HepG2 (cell line): ENCODE measurements around the gene MND1. TPM values are rescaled to one million over a fixed set of nuclear protein-coding genes. Genes with fewer than 3 reads are reported as not detected.

Experiments used
- ATAC-seq: fragments of 200-7000 bp; cut with Tn5 transposase; 3 replicates; pipeline ENCODE4 v1.9.1; 2020; ENCODE audit warnings: mild to moderate bottlenecking, moderate library complexity
- BruUV-seq: library from RNA; stranded (reverse); fragments of 400-500 nt; replicated peaks from 2 replicates; lab custom pipeline; 2021; lab: Mats Ljungman, UMichigan
- CTCF ChIA-PET: fragments of 300-600 bp; formaldehyde crosslinking; extraction: SDS; loops from one replicate; lab custom pipeline; 2021; ENCODE audit warnings: low total read pairs, inconsistent platforms, low intra/inter-chr PET ratio; lab: Yijun Ruan, JAX
- POLR2A ChIA-PET: fragments of 350-600 bp; sonication (Branson Sonifier 250); formaldehyde crosslinking; loops from one replicate; lab custom pipeline; 2020; ENCODE audit warnings: antibody characterized with exemption, inconsistent platforms; lab: Yijun Ruan, JAX
- DNase-seq: peaks from one replicate; pipeline ENCODE4 v3.0.0-alpha.2; 2015; ENCODE audit warnings: low spot score
- FAIRE-seq: peaks from 3 replicates; lab custom pipeline; 2011; peaks lifted over from hg19 to GRCh38; lab: Jason Lieb, UNC
- H2AFZ ChIP-seq: one replicate; pipeline ENCODE4 v1.6.1; 2011; ENCODE audit warnings: low read length, inconsistent platforms
- H3K27ac ChIP-seq: fragments of 300-600 bp; 3 replicates; pipeline ENCODE4 v1.8.0; 2011; ENCODE audit warnings: mixed run types, mild to moderate bottlenecking, mixed read lengths, low read length, inconsistent platforms; ENCODE audit not compliant: insufficient read depth; ENCODE audit errors: extremely low read length
- H3K27me3 ChIP-seq, 2 experiments: fragments of 200-600 bp in 1 of 2; 2 replicates in 1 of 2; 3 replicates in 1 of 2; pipeline versions ENCODE4 v1.6.0 to v1.8.0; 2011; ENCODE audit warnings: low read length in 2 of 2, mild to moderate bottlenecking in 2 of 2, moderate library complexity in 2 of 2, inconsistent platforms in 1 of 2; ENCODE audit not compliant: insufficient read depth in 2 of 2, control insufficient read depth in 1 of 2
- H3K36me3 ChIP-seq, 2 experiments: fragments of 200-600 bp in 1 of 2; replicated peaks in 1 of 2; 2 replicates in 1 of 2; 3 replicates in 1 of 2; pipeline versions ENCODE4 v1.5.1 to v1.8.0; 2011; ENCODE audit warnings: low read length in 2 of 2, inconsistent platforms in 1 of 2; ENCODE audit not compliant: insufficient read depth in 2 of 2, control insufficient read depth in 1 of 2
- H3K4me1 ChIP-seq: 2 replicates; pipeline ENCODE4 v1.5.1; 2012; ENCODE audit warnings: low read length, inconsistent platforms; ENCODE audit not compliant: insufficient read depth
- H3K4me2 ChIP-seq: 2 replicates; pipeline ENCODE4 v1.6.0; 2011; ENCODE audit warnings: low read depth, low read length, inconsistent platforms
- H3K4me3 ChIP-seq, 3 experiments: fragments of 200-600 bp in 1 of 3; sonication (generic), shearing (Covaris generic) in 1 of 3; replicated peaks in 1 of 3; 2 replicates each; pipeline ENCODE4 v1.5.1; 2011 to 2016; ENCODE audit warnings: low read length in 3 of 3, inconsistent platforms in 2 of 3, low read depth in 2 of 3, mild to moderate bottlenecking in 2 of 3, control low read depth in 1 of 3, mixed read lengths in 1 of 3; ENCODE audit not compliant: insufficient read depth in 1 of 3
- H3K79me2 ChIP-seq: one replicate; pipeline ENCODE4 v1.6.1; 2011; ENCODE audit warnings: low read length, inconsistent platforms; ENCODE audit not compliant: insufficient read depth
- H3K9ac ChIP-seq: 2 replicates; pipeline ENCODE4 v1.6.0; 2011; ENCODE audit warnings: mild to moderate bottlenecking, low read depth, low read length, inconsistent platforms; ENCODE audit not compliant: insufficient read depth
- H3K9me3 ChIP-seq: 2 replicates; pipeline ENCODE4 v1.5.1; 2012; ENCODE audit warnings: mild to moderate bottlenecking, low read length
- H4K20me1 ChIP-seq: 2 replicates; pipeline ENCODE4 v1.6.0; 2011; ENCODE audit warnings: inconsistent platforms, mild to moderate bottlenecking, low read length, moderate library complexity; ENCODE audit not compliant: insufficient read depth
- FLYWCH1 ChIP-seq: sonication (generic); formaldehyde crosslinking; IDR thresholded peaks from 2 replicates; pipeline ENCODE4 v1.8.1; 2023; ENCODE audit warnings: mild to moderate bottlenecking, missing genetic modification reagents
- HNRNPLL ChIP-seq: fragments of 200-400 bp; formaldehyde crosslinking; IDR thresholded peaks from 2 replicates; pipeline ENCODE4 v1.6.1; 2017; ENCODE audit warnings: mild to moderate bottlenecking, low read depth, low read length; ENCODE audit not compliant: poor library complexity, severe bottlenecking
- KDM2A ChIP-seq: sonication (generic); formaldehyde crosslinking; IDR thresholded peaks from 2 replicates; pipeline ENCODE4 v1.4.0; 2020; ENCODE audit warnings: low read depth, missing genetic modification reagents, borderline replicate concordance
- KDM4B ChIP-seq: sonication (generic); formaldehyde crosslinking; IDR thresholded peaks from 2 replicates; pipeline ENCODE4 v1.4.0; 2020; ENCODE audit warnings: missing genetic modification reagents
- KDM6A ChIP-seq: IDR thresholded peaks from 2 replicates; pipeline ENCODE4 v1.6.1; 2016; ENCODE audit warnings: low read depth
- MAFK ChIP-seq, 2 experiments: IDR thresholded peaks in 1 of 2; conservative IDR thresholded peaks in 1 of 2; 2 replicates each; pipeline ENCODE4 v1.6.1; 2011; ENCODE audit warnings: improper control_type of control experiment in 2 of 2, low read length in 2 of 2
- SALL2 ChIP-seq: sonication (generic); formaldehyde crosslinking; IDR thresholded peaks from 2 replicates; pipeline ENCODE4 v1.8.1; 2023; ENCODE audit warnings: mild to moderate bottlenecking, missing genetic modification reagents, inconsistent platforms
- U2AF1 ChIP-seq: fragments of 200-400 bp; formaldehyde crosslinking; optimal IDR thresholded peaks from 2 replicates; pipeline ENCODE3; 2017; ENCODE audit warnings: mild to moderate bottlenecking, low read depth, low read length
- ZNF160 ChIP-seq: sonication (generic); formaldehyde crosslinking; IDR thresholded peaks from 2 replicates; pipeline ENCODE4 v1.8.0; 2022; ENCODE audit warnings: mild to moderate bottlenecking, inconsistent platforms, missing genetic modification reagents
- ZNF235 ChIP-seq: sonication (generic); formaldehyde crosslinking; IDR thresholded peaks from 2 replicates; pipeline ENCODE4 v1.8.1; 2023; ENCODE audit warnings: mild to moderate bottlenecking, missing genetic modification reagents, borderline replicate concordance
- ZNF550 ChIP-seq: sonication (generic); formaldehyde crosslinking; IDR thresholded peaks from 2 replicates; pipeline ENCODE4 v1.4.0; 2020; ENCODE audit warnings: mild to moderate bottlenecking, missing genetic modification reagents, borderline replicate concordance
- ZNF607 ChIP-seq: sonication (generic); formaldehyde crosslinking; IDR thresholded peaks from 2 replicates; pipeline ENCODE4 v1.5.1; 2020; ENCODE audit warnings: missing genetic modification reagents, mild to moderate bottlenecking, borderline replicate concordance
- ZNF891 ChIP-seq: sonication (generic); formaldehyde crosslinking; IDR thresholded peaks from 2 replicates; pipeline ENCODE4 v1.5.0; 2020; ENCODE audit warnings: mild to moderate bottlenecking, missing genetic modification reagents
- WGBS: methylation state at CpG from one replicate; pipeline ENCODE4 v1.1.6; 2017; ENCODE audit warnings: low lambda C conversion rate; 5-methylcytosine and 5-hydroxymethylcytosine counted together
- in situ Hi-C: cut with HindIII; loops from 2 replicates; pipeline ENCODE4 v1.10.0; 2017; ENCODE audit warnings: low pct_unique_long_range_greater_than_20kb; ENCODE audit not compliant: extremely low pct_ligation_motif_present
- intact Hi-C: fragments of 100-400 bp; cut with micrococcal nuclease; formaldehyde crosslinking; loops from one replicate; pipeline ENCODE4 v1.10.0; 2022; ENCODE audit not compliant: unreplicated experiment
- polyA plus RNA-seq, 8 experiments: library from polyadenylated mRNA; depleted of rRNA in 3 of 8; stranded (reverse) in 7 of 8; unstranded in 1 of 8; fragments of >200 nt; fragmentation: Illumina TruSeq in 4 of 8; extraction: Trizol in 4 of 8; gene quantifications; 2 replicates each; pipeline versions ENCODE4 v1.2.1 to v1.2.3, GENCODE V29; 2011 to 2016; ENCODE audit warnings: low read depth in 4 of 8, missing spikeins in 1 of 8, mixed read lengths in 1 of 8; ENCODE audit not compliant: insufficient read depth in 1 of 8
- total RNA-seq, 5 experiments: library from RNA; depleted of rRNA; stranded (reverse); fragments of >200 nt; fragmentation: Illumina TruSeq; extraction: Trizol; gene quantifications; 2 replicates each; pipeline ENCODE4 v1.2.3, GENCODE V29; 2016; ENCODE audit warnings: low read depth in 1 of 5

MND1 gene
- total and polyA plus RNA-seq, 2 of the 13 experiments (the other 11 are each of a cell fraction or from before 2014, with no cell fraction given), result 4.8 to 30.7 TPM

- FAIRE-seq (no peak), ATAC-seq (no peak), DNase-seq (no peak)
- H3K36me3 ChIP-seq, result no peaks in the 10 kb centered on the region
- BruUV-seq, result no TSS peak
- no peak overlapping the region for H3K9ac ChIP-seq
- no peak overlapping the region for H3K4me3 ChIP-seq
- in situ Hi-C loops, result no loop called here
- ChIA-PET CTCF (no interaction called here), POLR2A (no interaction called here)
- H3K4me2 ChIP-seq, result no peak overlapping the region
- no peaks in the 10 kb centered on the region for H3K9me3 ChIP-seq
- TF ChIP-seq HNRNPLL (no peak), MAFK (conservative IDR thresholded peaks at IDR 0.05 in 1 of 2, IDR thresholded peaks at IDR 0.05 in 1 of 2; ENCODE audit: low read length in 2 of 2) (0 out of 4 replicates have a peak, but pooled peaks of 1 of the 2 experiments have one; percentile 9)
- H4K20me1 ChIP-seq, result no peaks in the 10 kb centered on the region
- intact Hi-C loops, result no loop called here
- 84% methylated on average over 6 of the region's 6 CpGs for WGBS
- H3K79me2 ChIP-seq, result peaks cover 27% of the 10 kb centered on the region
- no peaks in the 10 kb centered on the region; a peak in 1 of 5 replicates for H3K27me3 ChIP-seq
- no peak overlapping the region for H3K27ac ChIP-seq
- H2AFZ ChIP-seq, result no peak overlapping the region
- H3K4me1 ChIP-seq, result peaks cover 33% of the 10 kb centered on the region
Measured at GRCh38 chr4:153342751-153343552, 1.5 kb upstream of the MND1 start.

GRCh38 chr4:153345012-153345981 is 809 bp downstream of the MND1 start:
- peak; percentile 64 for DNase-seq
- TF ChIP-seq ZNF607 (CRISPR knock-in tag), result 0 out of 2 replicates have a peak, but pooled peaks have one; percentile 35
- TF ChIP-seq ZNF235 (CRISPR knock-in tag), result 0 out of 2 replicates have a peak, but pooled peaks have one; percentile 54
- no peak for TF ChIP-seq SALL2
- no peak for TF ChIP-seq ZNF160
- TF ChIP-seq ZNF891 (CRISPR knock-in tag), result no peak
- TF ChIP-seq FLYWCH1 (CRISPR knock-in tag), result no peak
- TF ChIP-seq ZNF550 (CRISPR knock-in tag), result no peak
- TF ChIP-seq KDM6A (CRISPR knock-in tag), result no peak
- TF ChIP-seq KDM4B (CRISPR knock-in tag), result no peak
- TF ChIP-seq U2AF1, result no peak
- no peak for TF ChIP-seq KDM2A

More at GRCh38 chr4:153345012-153345981, 809 bp downstream of the MND1 start:
- in situ Hi-C loops (loop anchor here (5.0 kb wide), 1 partner anchor 232 kb away; no protein-coding TSS in a partner anchor), intact Hi-C loops (loop anchor here (2.0 kb wide), 1 partner anchor 122 kb away; the partner anchor contains the start of gene TMEM131L)
- H3K79me2 ChIP-seq, result peaks cover 38% of the 10 kb centered on the region
- peak overlapping the region; percentile 96 for H2AFZ ChIP-seq
- H3K4me2 ChIP-seq, result peak overlapping the region; percentile 82
- POLR2A ChIA-PET, result no interaction called here
- CTCF ChIA-PET, result interaction anchor here (1.2 to 2.4 kb wide), 3 partner anchors 230 to 305 kb away, joined by 3 to 31 read pairs (median 7); no protein-coding TSS in a partner anchor
- peak overlapping the region; percentile 72 for H3K27ac ChIP-seq
- under 1% methylated on average over 29 of the region's 44 CpGs for WGBS
- H4K20me1 ChIP-seq, result no peaks in the 10 kb centered on the region
- H3K4me1 ChIP-seq, result peaks cover 47% of the 10 kb centered on the region
- no peaks in the 10 kb centered on the region for H3K36me3 ChIP-seq
- H3K9ac ChIP-seq, result peak overlapping the region; percentile 76
- H3K9me3 ChIP-seq, result no peaks in the 10 kb centered on the region
- no peak for FAIRE-seq
- peak overlapping the region; percentile 79 to 83 (median 81) for H3K4me3 ChIP-seq
- no peaks in the 10 kb centered on the region; a peak in 1 of 5 replicates for H3K27me3 ChIP-seq
- BruUV-seq, result TSS peak; percentile 73
- peak; percentile 74 for ATAC-seq
